NCI-H345 treated with DMSO at 0.1 percent for 48 hours (cell line): ENCODE results near the gene JAM3.

Experiments
- DNase-seq: peaks from one replicate; lab custom pipeline; 2025; ENCODE audit not compliant: unreplicated experiment; lab: John Stamatoyannopoulos, UW

The JAM3 gene

GRCh38 chr11:134068829-134069425 lies at the start of gene JAM3:
Gene JAM3 (plus strand): TSS chr11:134069072. CDS start chr11:134069084, 12 bp downstream.
- DNase-seq: peak; percentile 89

- DNase-seq: no peak
Measured at GRCh38 chr11:134019500-134019899, 49.4 kb upstream of the JAM3 start.

DNA sequence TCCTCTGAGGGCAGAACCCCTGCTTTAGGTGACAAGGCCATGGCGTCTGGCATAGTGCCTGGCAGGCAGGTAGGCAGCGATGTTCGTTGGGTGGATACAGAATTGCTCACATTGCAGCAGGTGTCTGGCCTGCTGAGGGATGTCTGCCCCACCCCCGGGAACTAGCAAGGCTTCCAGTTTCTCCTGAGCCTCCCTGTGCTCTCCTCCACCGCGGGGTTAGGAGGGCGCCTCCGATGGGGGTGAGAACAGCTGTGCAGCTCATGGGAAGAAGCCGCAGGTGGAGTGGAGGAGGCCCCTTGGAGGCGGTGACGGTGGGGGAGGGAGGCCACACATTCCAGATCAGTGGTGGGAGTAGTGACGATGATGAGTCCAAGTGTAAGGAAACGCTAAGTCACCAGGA lies 48.3 kb upstream of the JAM3 start:
- no peak for DNase-seq

- no peak for DNase-seq
Measured at GRCh38 chr11:134021326-134021725, 47.5 kb upstream of the JAM3 start.

- peak; percentile 9 for DNase-seq
Measured at GRCh38 chr11:134022748-134023147, 46.1 kb upstream of the JAM3 start.

DNA sequence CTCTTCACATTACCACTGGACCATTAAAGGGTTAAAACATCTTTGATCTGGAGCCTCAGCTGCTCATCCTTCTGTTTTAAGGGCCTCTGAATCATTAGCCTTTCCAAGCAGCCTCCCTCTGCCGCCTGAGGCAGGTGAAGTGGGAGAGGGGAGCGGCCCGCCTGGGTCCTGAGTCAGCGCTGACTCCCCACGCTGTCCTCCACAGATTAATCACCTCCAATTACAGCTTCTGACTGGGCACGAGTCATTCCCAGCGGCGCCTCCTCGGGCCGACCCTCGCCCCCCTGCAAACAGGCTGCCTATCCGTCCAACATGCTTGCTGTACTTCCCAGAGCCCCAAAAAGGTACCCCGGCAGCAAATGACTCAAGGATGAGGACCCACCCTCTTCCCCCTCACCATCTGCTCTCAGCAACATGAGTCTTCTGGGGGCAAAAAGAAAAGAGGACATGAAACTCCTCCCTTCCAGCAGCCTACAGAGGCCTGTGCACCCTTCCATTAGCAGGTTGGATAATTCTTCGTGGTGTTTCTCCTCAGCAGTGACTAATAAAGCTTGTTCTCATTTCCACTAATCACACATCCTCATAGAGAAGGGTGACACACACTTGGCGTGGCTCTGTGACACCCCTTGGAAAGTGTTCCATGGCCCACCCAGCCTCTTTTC lies 44.3 kb upstream of the JAM3 start:
- DNase-seq: no peak

DNA sequence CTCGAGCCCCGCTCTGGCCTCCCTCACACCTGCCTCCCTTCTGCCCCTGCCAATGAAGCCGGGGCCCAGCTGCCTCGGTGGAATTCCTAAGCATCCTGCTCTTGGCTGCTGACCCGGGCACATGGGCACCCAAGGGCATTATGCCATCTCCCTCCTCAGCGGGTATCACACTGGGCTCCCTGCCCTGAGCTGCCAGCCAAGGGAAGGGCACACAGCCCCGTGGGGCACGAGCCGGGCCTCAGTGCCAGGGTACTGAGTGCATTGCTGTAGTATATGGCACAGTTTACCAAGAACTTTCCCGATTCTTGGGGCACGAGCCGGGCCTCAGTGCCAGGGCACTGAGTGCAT lies 43.8 kb upstream of the JAM3 start:
- no peak for DNase-seq

DNA sequence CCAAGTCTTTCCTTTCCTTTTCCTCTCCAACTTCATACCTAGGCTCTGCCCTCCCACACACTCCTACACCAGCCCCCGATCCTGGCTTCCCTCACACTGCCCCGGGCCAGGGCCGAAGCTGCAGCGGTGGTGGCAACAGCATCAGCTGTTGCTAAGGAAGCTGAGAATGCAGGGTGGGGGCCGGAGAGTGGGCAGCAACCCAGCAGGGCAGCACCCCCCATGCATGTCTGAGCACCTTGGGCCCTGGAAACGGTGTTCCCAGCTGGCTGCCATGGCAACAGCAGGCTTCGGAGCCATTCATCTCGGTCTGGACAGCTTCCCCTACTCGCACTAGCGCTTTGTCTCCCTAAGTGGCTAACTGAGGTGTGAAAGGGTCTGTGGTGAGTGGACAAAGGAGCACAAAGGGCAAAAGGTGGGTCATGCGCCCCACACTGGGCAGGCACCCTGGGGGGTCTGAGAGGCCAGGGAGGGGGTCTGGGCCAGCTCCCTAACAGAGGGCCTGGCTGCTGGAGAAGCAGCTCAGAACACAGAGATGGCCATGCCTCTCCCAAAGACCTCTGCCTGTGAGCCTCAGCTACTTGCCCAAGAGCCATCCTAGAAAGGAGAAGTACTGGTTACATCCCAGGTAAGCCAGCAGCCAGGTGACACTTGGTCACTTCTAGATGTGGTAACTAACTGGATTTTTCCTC lies 42.1 kb upstream of the JAM3 start:
- no peak for DNase-seq

DNA sequence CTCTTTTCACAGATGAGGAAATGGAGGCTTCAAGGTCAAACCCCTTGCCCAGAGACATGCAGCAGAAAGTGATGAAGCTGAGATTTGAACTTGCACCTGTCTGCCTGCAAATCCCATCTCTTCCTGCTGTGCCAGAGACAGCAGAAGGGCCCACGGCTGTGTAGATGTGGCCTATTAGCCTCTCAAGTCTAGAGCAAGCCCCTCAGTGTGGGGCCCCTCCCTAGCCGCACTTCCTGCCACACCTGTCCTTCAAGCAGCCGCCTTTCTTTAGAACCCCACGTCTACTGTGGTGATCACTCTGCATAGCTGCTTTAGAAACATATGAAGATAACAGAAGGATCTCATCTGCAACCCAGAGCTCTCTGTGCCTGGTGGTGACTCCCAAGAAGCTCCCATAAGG lies 41.2 kb upstream of the JAM3 start:
- DNase-seq: no peak

DNA sequence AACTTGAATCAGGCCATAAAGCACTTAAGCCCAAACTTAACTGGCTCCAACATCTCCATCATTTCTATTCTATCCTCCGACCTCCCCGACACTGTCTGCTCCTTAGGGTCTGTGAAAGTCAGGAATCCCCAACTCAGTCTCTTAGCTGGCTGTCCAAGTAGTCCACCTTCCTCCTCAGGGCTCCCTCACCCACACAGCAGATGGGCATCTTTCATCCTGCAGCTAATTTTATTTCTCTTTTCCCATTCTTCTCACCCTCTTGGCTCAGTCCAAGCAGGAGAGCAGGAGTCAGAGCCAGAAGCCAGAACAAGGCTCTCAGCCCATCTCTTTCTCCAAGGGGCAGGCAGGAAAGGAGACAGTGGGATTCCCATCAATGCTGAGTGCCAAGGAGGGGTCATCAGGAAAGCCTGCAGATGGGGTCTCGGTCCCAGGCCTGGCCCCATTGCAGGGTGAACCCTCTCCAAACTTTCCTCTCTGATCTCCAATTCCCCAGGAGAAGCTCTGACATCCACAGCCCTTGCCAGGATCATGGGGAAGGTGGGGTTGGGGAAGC lies 40.4 kb upstream of the JAM3 start:
- no peak for DNase-seq

GRCh38 chr11:134030853-134031252 lies 38.0 kb upstream of the JAM3 start:
- DNase-seq: no peak

DNA sequence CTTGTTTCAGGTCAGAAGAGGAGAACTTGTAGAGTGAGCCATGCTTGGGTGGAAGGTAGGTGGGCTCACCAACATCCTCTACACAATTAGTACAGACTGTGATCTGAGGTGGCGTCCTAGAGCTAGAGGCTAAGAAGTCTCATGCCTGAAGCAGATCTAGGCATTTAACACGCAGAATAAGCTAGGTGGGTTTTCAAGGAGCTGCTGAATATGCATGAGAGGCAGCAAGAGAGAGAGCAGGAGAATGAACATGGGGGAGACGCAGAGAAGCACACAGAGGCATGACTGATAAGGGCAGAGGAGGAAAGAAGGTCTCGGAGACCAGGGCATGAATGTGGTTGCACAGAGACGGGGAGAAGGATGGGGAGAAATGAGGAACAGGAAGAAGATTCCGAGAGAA lies 36.8 kb upstream of the JAM3 start:
- DNase-seq: no peak

DNA sequence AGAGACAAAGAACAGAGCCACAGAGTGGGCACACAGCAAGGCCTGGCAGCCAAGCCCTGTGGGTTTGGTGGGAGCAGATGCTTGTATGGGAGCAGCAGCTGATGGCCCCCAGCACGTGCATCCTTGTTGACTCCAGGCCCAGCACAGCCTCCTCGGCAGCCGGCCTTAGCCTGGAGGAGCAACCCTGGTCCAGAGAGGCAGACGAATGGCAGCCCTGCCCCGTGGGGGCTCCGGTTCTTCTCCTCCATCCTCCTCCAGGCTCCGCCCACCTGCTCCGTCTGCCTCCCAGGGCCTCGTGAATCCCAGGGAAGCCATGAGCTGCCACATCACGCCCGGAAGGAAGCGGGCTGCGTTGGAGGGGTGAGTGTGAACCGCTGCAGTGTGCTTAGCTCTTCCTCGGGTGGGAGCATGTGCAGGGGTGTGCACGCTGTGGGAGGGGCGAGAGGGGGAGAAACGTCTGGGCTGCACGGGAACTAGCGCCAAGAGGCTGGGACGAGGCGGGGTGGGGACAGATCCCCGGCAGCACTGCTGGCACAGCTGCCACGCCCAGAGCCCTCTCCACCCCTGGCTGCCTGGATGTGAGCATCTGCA lies 36.3 kb upstream of the JAM3 start:
- no peak for DNase-seq

DNA sequence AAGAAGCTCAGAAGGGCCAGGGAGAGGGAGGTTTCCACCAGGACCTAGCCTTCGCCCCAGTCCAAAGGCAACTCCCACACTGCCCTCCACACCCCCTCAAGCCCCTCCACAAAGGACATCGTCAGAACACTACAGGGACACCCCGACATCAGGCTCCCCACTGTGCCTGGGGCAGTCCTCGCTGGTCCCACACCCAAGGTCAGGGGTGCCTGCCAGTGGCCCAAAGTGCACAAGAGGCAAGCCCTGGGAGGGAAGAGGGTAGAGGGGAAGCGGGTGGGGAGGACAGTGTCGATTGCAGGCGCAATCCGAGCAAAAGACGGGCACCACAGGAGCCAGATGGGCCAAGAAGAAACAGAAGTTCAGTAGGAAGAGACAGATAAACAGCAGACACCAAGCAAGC lies 35.6 kb upstream of the JAM3 start:
- DNase-seq: no peak

DNA sequence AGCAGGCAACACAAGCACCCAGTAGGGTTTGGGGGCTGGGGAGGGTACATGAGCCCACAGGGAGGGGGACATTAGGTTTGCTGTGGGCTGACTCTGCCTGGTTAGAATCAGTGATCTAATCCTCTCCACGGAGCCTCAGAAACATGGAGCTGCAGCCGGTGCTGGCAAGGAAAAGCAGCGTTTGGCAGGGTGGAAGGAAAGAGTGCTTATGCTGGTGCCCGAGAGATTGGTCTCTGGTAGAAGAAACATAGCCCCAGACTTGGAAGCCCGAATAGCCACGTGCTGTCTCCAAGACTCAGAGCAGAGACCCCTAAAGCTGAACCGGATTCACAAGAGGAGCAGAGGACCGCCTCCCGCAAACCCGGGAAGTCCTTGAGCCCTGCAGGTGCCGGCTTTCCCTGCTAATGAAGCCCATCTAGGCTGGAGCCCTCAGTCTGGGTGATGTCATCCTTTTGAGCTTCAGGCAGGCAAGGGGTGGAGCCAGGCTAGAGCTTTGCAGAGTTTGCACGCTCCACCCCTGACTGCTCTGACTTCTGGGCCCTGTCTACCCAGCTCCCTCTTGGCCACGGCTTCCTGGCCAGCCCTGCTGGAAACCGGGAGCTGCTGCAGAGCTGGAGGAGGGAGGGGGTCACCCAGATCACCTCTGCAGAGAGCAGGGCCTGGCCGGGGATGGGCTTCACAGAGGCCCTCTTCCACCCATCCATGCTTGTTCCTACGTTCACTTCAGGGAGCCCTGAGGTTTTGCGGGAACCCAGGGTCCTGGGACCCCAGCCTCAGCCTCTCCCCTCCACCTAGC lies 35.0 kb upstream of the JAM3 start:
- peak; percentile 91 for DNase-seq

DNA sequence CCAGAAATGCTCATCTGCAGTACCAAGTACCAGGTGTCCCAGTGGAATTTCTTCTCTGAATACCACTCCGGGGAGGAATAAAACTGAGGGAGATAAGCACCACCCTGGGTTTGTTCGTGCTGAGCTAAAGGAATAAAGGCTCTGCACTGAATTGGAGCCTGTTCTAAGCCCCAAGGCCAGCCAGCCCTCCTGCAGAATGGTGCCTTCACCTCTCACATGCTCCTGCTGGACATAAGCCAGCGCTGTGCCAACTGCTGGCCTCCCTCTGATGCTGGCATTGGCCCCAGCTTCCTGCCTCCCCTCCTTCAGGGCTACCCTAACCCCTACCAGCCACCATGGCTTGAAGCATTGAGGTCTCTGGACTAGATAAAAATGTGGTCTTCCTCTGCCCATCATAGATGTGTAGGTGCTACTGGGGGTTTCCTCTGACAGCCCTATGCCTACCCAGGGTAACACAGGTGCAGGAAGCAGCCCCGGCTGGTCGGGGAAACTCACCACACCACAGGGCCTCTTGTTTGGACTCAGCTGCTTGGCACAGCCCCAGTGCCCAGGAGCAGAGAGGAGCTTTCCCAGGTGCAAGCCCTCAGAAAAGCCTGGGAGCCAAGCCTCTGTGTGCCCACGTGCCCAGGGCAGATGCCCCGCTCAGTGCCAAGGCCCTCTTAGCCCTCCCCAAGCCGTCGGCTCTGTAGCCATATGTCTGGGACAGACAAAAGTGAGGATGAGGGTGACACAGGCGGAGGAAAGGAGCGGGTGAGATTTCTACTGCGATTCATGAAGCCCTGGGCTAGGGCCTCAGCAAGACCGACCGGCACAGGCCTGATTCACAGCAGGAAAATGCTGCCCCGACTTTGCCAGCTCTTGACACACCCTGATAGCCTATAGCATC lies 34.1 kb upstream of the JAM3 start:
- peak; percentile 20 for DNase-seq

DNA sequence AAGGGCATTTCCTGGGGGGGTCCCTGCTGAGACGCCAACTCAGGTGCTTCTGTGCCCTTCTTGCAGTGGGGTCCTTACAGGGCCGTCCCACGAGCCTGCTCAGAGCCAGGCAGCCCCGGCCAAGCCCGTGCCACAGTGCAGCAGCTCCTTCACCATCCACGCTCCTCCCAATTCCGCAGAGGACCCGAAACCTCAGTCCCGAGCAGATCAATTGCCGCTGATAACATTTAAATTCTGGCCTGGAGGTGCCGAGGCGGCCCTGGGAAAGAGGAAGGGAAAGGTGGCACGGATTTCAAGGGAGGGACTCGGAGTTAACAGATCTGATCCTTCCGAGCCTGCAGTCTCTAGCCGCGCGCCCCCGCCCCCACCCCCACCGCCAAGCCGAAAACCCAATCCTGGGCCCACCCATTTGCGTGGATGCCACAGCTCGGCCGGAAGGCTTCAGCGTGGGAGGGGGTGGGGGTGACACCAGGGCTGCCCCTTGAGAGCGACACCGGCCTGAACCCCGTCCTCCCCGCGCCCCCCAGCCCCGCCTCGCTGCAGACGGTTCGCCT lies 32.3 kb upstream of the JAM3 start:
- DNase-seq: no peak

- DNase-seq: peak; percentile 61
Measured at GRCh38 chr11:134037046-134037908, 31.6 kb upstream of the JAM3 start.
